CD4-positive, alpha-beta T cell treated with Interleukin-1 beta for 1 hour (primary cell): ENCODE measurements around the gene DHRSX.
A peak's percentile ranks its signal among the peaks of the same experiment; 100 is the strongest.
"Not testable (repeated sequence)": the region's sequence is repeated elsewhere in the genome, so short reads cannot be mapped to it uniquely, and the experiment has no call there.

ENCODE experiments used
- DNase-seq, 2 donors: peaks; one replicate each; pipeline ENCODE4 v3.0.0-alpha.2; 2020 to 2022

Gene DHRSX

DNA sequence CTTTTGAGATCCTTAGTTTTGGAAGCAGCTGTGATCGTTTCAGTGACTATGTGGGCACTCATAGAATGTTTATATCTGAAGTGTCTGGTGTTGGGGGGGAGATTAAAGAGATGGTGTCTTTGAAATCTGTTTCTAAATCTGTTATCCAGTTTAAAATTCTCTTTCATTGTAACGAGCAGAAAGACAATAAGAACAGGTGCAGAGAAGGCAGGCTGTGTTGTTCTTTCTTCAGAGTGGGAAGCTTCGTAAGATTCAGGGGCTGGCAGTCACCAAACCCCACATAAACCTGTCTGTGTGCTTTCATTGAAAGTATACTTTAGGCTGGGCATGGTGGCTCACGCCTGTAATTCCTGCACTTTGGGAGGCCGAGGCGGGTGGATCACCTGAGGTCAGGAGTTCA is 16.3 kb upstream of the DHRSX start:
- no peak for DNase-seq

GRCh38 chrX:2516623-2517022 is 15.8 kb upstream of the DHRSX start:
- DNase-seq: peak in 1 of 2 donors; percentile 22

- DNase-seq: no peak
Observed at GRCh38 chrX:2514131-2514530, 13.4 kb upstream of the DHRSX start.

GRCh38 chrX:2513121-2513664 is 12.4 kb upstream of the DHRSX start:
- no peak for DNase-seq

- no peak for DNase-seq
Observed at GRCh38 chrX:2512501-2512900, 11.7 kb upstream of the DHRSX start.

DNA sequence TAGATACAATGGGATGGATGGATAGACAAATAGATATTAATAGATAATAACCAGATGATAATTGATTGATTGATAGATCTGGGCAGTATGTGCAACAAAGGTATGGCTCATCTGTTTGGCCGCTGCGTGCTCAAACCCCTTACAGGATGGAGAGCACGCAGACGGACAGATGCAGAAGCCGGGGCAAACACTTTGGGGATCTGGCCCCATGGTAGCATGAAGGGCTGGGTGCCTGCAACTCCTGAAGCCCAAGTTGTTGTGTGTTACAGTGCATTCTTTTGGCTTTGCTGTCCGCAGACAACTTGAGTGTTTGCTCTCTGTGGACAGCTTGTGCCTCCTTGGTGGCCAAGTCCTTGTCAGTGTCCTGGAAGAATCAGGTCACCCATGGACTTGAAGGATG is 10.6 kb upstream of the DHRSX start:
- no peak for DNase-seq

DNA sequence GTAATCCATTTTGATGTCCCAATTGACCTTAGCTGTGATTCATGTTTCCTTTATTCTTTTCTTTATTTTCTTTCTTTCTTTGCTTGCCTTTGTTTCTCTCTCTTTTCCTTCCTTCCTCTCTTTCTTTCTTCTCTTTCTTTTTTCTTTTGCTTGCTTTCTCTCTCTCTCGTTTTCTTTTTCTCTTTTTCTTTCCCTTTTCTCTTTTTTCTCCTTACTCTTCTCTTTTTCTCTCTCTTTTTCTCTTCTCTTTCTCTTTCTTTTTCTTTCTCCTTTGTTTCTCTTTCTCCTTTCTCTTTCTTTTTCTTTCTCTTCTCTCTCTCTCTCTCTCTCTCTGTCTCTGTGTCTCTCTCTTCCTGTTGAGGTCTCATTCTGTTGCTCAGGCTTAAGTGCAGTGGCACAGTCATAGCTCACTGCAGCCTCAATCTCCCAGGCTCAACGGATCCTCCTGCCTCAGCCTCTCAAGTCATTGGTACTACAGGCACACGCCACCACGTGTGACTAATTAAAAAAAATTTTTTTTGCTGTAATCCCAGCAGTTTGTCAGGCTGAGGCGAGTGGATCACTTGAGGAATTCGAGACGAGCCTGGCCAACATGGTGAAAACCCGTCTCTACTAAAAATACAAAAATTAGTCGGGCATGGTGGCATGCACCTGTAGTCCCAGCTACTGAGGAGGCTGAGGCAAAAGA is 8.0 kb upstream of the DHRSX start:
- DNase-seq: no peak

DNA sequence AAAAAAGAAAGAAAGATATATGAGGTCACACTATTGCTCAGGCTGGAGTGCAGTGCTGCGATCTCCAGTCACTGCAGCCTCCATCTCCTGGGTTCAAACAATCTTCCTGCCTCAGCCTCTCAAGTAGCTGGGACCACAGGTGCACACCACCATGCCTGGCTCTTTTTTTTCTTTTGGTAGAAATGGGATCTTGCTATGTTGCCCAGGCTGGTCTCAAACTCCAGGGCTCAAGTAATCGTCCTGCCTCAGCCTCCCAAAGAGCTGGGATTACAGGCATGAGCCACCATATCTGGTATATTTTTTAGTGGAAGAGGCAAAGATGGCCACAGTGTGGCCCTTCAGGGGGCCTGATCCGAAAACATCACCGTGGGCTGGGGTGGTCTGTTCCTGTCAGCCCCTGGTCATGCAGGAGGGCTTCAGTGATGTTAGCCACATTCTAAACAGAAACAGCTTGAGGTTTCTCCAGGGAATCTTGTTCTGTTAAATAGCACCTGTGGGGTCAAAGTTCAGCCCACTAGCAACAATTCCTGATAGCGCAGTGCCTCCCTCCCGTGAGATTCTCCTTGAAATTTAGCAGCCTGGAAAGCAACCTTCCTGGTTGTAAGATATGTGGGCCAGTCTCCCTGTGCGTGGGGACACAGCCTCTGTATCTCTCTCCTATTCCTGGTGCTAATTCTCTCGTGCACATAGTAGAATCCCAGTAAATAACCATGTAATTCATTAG is 7.3 kb upstream of the DHRSX start:
- DNase-seq: no peak

GRCh38 chrX:2507196-2507595 is 6.4 kb upstream of the DHRSX start:
- DNase-seq: no peak

GRCh38 chrX:2505341-2505740 is 4.6 kb upstream of the DHRSX start:
- DNase-seq: not testable (repeated sequence)

DNA sequence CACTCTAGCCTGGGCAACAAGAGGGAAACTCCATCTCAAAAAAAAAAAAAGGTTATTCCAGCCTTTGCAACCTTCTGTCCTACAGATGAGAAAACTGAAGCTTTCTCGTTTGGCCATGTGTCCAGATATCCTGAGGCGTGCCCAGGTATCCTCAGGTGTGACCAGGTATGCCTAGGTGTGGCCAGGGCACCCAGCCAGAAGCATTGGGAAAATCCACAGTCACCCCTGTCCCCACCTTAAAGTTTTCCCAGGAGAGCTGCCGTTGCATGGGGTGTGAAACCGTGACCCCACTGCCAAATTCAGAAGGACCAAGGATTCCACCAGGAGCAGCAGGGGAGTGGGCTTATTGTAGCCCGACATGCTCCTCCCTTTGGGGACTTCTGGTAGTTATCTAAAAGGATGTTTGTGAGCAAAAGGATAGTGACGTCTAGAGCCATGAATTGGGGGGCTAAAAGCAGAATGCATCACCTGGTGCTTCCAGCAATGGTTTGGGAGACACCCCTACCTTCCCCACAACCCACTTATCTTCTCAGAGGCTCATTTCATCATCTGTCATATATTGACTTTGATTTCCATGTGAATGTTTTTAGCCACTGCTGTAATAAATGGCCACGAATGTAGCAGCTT is 4.0 kb upstream of the DHRSX start:
- no peak for DNase-seq

DNA sequence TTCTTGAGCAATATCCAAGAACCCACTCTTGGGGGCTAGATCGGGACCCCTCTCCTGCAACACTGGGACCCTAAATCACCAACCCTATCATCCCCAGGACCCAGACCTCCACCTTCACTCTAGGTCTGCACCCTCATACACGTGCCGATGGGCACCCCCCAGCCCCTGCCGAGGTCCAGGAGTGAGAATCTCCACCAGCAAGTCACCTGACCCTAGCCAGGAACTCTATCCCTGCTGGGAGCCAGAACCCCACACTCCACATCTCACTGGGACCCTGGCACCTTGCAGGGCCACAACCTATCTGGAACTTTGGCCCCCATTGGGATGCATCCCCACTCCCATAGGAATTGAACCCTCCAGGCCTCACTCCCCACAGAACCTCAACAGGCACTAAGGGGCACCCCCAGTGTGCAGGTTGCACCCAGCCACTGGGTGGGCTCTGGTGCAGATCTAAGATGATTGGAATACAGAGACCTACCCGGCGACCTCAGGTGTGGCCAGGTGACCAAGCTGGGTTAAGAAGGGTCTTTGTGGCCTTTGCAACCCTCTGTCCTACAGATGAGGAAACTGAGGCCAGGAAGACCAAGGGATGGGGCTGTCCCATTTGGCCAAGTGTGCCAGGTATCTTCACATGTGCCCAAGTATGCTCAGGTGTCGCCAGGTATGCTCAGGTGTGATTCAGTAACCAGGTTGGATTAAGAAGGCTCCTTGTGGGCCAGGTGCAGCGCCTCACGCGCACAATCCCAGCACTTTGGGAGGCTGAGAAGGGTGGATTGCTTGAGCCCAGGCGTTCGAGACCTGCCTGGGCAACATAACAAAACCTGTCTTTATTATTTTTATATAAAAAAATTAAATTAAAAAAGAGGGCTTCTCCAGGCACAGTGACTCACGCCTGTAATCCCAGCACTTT is 3.1 kb upstream of the DHRSX start:
- no peak for DNase-seq

GRCh38 chrX:2502668-2503519 is 2.1 kb upstream of the DHRSX start:
- DNase-seq: no peak

GRCh38 chrX:2502120-2502667 is 1.4 kb upstream of the DHRSX start:
- no peak for DNase-seq

DNA sequence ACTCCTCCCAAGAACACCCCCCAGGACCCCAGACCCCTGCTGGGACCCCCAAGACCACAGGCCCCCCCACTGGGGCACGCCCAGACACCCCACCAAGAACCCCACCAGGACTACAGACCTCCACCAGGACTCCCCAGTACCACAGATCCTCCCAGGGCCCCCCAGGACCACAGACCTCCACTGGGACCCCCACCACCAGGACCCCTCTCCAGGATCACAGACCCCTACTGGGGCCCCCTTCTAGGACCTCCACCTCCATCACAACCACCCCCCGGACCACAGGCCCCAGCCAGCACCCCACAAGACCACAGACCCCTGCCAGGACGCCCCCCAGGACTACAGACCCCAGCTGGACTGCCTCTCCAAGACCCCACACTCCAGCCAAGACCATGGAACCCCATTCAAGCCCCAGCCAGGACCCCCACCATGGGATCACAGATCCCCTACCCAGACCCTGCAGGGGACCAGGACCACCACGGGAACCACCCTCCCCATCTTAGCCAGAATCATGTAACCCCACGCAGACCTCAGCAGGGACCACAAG is 855 bp upstream of the DHRSX start:
- DNase-seq: no peak

- peak in 1 of 2 donors; percentile 20 for DNase-seq
Observed at GRCh38 chrX:2500091-2500802, 529 bp downstream of the DHRSX start.

GRCh38 chrX:2499507-2499906 is 1.3 kb downstream of the DHRSX start:
- DNase-seq: no peak

DNA sequence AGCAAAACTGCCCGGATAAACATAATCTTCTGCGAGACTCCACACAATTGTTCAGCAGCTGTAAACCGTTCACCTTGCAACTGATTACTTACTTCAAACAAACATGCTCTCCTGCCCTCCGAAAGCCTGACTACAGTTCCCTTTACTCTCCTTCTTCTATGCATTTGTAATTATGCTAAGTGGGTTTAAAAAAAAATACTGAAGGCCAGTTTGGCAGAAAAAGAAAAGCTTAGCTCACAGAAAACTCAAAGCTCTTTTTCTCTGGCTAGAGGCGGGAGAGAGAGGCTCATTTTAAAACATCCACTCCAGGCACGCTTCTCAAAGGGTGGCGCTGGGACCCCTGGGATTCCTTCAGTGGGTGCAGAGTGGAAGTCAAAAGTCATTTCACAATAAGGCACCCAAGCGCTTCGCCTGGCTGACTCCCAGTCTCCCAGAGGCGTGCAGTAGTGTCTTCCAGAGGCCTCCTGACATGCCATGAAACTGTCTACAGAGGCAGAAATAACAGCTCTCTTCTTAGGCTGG is 1.9 kb downstream of the DHRSX start:
- no peak for DNase-seq

DNA sequence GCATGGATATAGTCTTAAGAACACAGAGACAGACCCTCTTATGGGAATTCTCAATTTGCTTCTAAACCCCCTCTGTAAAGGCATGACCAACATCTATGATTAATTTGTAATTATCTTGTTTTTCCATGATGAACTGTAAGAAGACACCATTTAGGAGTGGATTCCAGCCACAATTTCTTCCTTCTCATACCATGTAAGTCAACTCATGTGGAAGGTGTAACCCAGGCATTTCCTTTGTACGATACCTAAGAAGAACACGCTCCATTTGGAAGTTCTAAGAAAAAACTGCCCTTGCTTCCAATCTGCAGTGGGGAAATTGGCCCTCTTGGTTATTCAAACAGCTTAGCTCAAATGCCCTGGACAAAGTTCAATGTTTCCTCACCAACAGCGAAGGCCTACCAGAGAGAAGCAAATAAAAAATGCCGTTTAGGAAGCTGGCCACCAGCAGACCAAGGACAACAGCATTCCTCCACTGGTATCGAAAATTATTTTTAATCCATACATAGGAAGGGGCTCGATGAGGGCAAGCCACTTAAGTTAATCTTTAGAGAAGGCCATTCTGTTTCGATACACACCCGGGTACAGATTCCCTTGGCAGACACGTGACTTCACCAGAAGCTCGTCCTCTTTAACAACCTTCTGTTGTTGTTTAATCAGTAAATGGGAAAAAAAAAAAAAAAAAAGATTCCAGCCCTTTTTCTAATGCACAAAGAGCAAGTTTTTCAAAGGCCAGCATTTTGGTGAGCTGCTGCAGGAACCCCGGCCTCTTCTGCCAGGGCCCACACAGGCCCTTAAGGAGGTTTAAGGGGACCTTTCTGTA is 2.6 kb downstream of the DHRSX start:
- DNase-seq: no peak
